Measurements from ENCODE around the gene CNOT8.

The CNOT8 gene

DNA sequence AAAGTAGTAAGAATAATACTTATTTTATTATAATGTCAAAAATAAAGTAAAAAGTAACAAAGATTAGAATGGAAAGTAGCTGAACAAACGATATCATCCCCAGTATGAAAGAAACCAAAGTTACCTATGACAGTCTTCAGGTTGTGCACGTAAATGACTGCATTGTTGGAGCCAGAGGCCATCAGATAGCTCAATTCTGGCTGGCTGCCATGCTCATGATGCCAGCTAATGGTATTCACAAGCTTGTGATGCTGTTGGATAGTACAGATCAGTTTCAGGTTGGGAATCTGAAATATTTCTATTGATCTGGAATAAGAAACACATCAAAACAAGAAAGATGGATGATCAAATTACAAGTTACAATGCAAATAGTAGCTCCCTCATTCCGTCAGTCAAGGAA, 58.4 kb downstream of the CNOT8 start:
- DNase-seq (ENCODE audit: low read depth in 1 of 2, low spot score in 1 of 2): no peak

DNA sequence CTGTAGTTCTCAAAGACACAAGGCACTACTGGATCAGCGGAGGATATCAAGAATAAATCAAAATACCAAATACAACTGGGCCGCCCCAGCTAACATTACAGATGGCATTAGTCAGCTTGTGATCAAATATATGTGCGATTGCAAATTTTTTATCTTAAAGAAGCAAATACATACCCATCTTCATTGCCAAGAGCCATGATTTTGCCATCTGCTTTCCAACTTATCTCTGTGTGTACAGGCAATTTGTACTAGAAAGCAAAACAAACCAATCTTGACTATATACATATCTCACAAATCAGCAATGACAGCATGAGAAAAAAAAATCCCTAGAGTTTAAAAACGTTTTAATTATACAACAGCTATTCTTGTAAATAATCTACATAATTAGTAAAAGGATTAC, 59.3 kb downstream of the CNOT8 start:
- no peak for DNase-seq (ENCODE audit: low read depth in 1 of 2, low spot score in 1 of 2)

DNA sequence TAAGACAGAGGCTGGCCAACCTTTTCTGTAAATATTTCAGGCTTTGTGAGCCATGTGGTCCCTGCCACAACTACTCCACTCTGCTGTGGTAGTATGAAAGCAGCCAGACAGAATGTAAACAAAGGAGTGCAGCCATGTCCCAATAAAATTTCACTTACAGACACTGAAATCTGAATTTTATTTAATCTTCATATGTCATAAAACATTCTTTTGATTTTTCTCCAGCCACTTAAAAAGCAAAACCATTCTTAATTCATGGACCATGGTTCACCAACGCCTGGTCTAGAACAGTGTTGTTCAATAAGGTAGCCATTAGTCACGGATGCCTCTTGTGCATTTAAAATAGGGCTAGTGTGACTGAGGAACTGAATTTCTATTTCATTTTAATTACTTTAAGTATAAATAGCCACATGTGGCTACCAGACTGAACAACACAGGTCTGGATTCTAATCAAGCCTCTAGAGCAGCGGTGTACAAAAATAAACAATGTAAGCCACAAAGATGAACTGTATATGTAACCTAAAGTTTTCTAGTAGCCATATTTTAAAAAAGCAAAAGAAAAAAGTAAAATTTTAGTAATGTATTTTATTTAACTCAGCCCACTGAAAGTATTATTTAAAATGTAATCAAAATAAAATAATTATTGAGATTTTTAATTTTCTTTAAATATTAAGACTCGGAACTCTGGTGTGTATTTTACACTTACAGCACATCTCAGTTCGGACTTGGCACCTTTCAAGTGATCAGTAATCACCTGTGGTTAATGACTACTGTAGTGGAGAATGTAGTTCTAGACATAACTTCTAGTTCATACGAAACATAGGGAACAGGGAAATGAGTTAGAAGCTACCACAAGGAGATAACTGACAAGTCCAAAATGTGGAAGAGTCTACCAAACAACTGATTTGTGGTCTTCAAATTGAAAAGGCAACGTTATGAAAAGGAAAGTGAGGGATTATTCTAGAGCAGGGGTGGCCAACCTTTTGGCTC, 65.3 kb downstream of the CNOT8 start:
- no peak for DNase-seq (ENCODE audit: low read depth in 1 of 2, low spot score in 1 of 2)

Data from activated T-helper 1 cell treated with anti-CD3 and anti-CD28 coated beads, Interleukin-2, amount 50 U/mL, for 16 hours (primary cell).